Measurements from ENCODE around the gene OR14K1.
"Not testable (repeated sequence)": the region's sequence is repeated elsewhere in the genome, so short reads cannot be mapped to it uniquely, and the experiment has no call there.

OR14K1 gene, protein sequence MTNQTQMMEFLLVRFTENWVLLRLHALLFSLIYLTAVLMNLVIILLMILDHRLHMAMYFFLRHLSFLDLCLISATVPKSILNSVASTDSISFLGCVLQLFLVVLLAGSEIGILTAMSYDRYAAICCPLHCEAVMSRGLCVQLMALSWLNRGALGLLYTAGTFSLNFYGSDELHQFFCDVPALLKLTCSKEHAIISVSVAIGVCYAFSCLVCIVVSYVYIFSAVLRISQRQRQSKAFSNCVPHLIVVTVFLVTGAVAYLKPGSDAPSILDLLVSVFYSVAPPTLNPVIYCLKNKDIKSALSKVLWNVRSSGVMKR

DNA sequence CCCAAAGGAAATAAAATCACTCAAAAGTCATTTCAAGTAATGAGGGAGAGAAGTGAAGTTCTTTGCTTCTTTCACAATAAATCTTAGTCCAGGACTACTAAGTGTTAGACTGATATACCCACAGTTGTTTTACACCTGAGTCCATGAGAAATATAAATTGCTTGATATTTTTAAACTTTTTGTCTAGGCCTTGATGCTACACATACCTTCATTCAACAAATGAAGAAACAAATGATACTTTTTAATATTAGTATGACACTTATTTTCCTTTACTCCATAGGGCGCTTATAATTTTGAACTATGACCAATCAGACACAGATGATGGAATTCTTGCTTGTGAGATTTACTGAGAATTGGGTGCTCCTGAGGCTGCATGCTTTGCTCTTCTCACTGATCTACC, at the start of gene OR14K1:
OR14K1 (plus strand) TSS at position 301 of the 400 bp plus-strand sequence; CDS start at position 301, 0 bp downstream.
- no peaks in the 10 kb centered on the region for H3K36me3 ChIP-seq (ENCODE audit: low read depth)
- H3K4me3 ChIP-seq (ENCODE audit: severe bottlenecking): no peak within 1 kb of the TSS
- TF ChIP-seq, protein P1, sequence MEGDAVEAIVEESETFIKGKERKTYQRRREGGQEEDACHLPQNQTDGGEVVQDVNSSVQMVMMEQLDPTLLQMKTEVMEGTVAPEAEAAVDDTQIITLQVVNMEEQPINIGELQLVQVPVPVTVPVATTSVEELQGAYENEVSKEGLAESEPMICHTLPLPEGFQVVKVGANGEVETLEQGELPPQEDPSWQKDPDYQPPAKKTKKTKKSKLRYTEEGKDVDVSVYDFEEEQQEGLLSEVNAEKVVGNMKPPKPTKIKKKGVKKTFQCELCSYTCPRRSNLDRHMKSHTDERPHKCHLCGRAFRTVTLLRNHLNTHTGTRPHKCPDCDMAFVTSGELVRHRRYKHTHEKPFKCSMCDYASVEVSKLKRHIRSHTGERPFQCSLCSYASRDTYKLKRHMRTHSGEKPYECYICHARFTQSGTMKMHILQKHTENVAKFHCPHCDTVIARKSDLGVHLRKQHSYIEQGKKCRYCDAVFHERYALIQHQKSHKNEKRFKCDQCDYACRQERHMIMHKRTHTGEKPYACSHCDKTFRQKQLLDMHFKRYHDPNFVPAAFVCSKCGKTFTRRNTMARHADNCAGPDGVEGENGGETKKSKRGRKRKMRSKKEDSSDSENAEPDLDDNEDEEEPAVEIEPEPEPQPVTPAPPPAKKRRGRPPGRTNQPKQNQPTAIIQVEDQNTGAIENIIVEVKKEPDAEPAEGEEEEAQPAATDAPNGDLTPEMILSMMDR (IDR thresholded peaks at IDR 0.05; ENCODE audit: poor library complexity, severe bottlenecking): no peak
- no peaks in the 10 kb centered on the region for H3K27me3 ChIP-seq (ENCODE audit: insufficient read depth, poor library complexity, severe bottlenecking)
- H3K4me1 ChIP-seq (ENCODE audit: insufficient read depth, poor library complexity, severe bottlenecking): no peaks in the 10 kb centered on the region
- no peak for ATAC-seq (ENCODE audit: low read depth)
- H3K9me3 ChIP-seq (ENCODE audit: severe bottlenecking): peaks cover 2% of the 10 kb centered on the region
- no peak within 1 kb of the TSS for H3K27ac ChIP-seq (ENCODE audit: poor library complexity, severe bottlenecking)
- DNase-seq (ENCODE audit: low spot score): no peak

DNA sequence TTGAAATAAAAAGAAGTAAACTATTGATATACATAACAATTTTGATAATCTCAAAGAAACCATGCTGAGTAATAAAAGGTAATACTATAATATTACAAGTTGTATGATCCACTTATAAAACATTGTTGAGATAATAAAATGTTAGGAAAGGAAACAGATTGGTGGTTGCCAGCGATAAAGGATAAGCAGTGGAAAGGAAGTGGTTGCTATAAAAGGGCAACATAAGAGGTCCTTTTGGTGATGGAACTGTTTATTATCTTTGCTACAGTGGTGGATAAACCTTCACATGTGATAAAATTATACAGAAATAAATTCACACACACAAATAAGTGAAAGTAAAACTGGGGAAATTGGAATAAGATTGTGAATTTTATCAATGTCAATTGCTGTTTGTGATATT, 37.1 kb upstream of the OR14K1 start:
- H3K27ac ChIP-seq (ENCODE audit: poor library complexity, severe bottlenecking): no peak overlapping the region
- no peak overlapping the region for H3K4me3 ChIP-seq (ENCODE audit: severe bottlenecking)
- H3K4me1 ChIP-seq (ENCODE audit: insufficient read depth, poor library complexity, severe bottlenecking): no peaks in the 10 kb centered on the region
- DNase-seq (ENCODE audit: low spot score): no peak
- no peak for ATAC-seq (ENCODE audit: low read depth)
- TF ChIP-seq, protein P1 (IDR thresholded peaks at IDR 0.05; ENCODE audit: poor library complexity, severe bottlenecking): no peak
- no peaks in the 10 kb centered on the region for H3K27me3 ChIP-seq (ENCODE audit: insufficient read depth, poor library complexity, severe bottlenecking)
- H3K36me3 ChIP-seq (ENCODE audit: low read depth): no peaks in the 10 kb centered on the region
- H3K9me3 ChIP-seq (ENCODE audit: severe bottlenecking): no peaks in the 10 kb centered on the region

DNA sequence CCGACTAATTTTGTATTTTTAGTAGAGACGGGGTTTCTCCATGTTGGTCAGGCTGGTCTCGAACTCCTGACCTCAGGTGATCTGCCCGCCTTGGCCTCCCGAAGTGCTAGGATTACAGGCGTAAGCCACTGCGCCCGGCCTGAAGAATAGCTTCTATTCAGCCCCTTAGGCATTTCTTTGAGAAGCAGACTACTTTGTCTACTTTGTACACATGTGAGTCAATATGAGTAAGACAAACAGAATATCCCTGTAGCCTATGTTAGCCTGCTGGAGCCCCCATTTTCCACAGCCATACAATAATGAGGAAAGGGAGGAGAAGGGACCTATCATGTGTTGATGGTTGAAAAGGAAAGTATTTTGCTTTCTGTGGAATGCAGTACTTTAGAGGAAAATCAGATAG, 27.7 kb upstream of the OR14K1 start:
- not testable (repeated sequence) for H3K9me3 ChIP-seq (ENCODE audit: severe bottlenecking); H3K27ac ChIP-seq (ENCODE audit: poor library complexity, severe bottlenecking); DNase-seq (ENCODE audit: low spot score); H3K4me1 ChIP-seq (ENCODE audit: insufficient read depth, poor library complexity, severe bottlenecking); H3K4me3 ChIP-seq (ENCODE audit: severe bottlenecking); H3K36me3 ChIP-seq (ENCODE audit: low read depth); H3K27me3 ChIP-seq (ENCODE audit: insufficient read depth, poor library complexity, severe bottlenecking); ATAC-seq (ENCODE audit: low read depth)

DNA sequence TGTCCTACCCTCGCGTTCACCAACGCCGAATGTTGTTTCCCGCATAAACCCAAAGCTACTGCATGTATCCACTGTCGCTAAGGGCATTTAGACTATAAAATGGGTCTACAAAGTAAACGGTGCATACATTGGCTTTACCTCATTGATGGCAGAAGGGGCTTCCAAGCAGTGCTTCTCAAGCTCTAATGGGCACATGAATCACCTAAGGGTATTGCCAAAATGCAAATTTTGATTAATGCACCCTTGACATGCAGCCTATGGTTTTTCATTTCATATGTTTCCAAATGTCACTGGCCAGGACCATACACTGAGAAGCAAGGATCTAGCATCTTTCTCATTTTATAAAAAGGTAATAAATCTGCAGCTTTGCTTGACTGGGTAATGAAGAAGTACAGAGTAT, 24.7 kb upstream of the OR14K1 start:
- TF ChIP-seq, protein P1 (IDR thresholded peaks at IDR 0.05; ENCODE audit: poor library complexity, severe bottlenecking): no peak
- Histone ChIP-seq H3K27ac (ENCODE audit: poor library complexity, severe bottlenecking) (no peak overlapping the region), H3K36me3 (ENCODE audit: low read depth) (no peaks in the 10 kb centered on the region), H3K27me3 (ENCODE audit: insufficient read depth, poor library complexity, severe bottlenecking) (no peaks in the 10 kb centered on the region), H3K4me1 (ENCODE audit: insufficient read depth, poor library complexity, severe bottlenecking) (no peaks in the 10 kb centered on the region), H3K4me3 (ENCODE audit: severe bottlenecking) (no peak overlapping the region), H3K9me3 (ENCODE audit: severe bottlenecking) (no peaks in the 10 kb centered on the region)
- ATAC-seq (ENCODE audit: low read depth) (no peak), DNase-seq (ENCODE audit: low spot score) (no peak)

DNA sequence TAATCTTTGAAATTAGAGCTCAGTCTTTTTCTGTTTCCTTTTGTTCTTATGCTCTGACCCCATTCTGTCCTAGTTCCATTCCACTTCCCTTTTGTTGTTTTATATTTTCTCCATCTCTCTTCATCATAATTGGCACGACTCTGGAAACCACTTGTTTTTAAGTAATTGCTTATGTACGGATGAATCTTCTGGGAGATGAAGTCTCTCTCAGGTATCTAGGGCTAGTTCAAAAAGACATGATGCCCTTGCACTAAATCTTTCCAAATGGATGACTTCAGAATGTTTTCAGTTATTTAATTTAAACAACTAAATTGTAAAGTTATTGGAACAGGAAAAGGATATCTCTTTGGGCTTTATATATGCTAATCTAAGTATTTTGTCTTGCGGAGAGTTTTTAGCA, 21.9 kb upstream of the OR14K1 start, which contains the start of gene OR6F1:
OR6F1 (minus strand) TSS at position 101 of the 400 bp plus-strand sequence. CDS start 3,891 bp downstream, outside the sequence.
- no peak for DNase-seq (ENCODE audit: low spot score)
- no peaks in the 10 kb centered on the region for H3K27me3 ChIP-seq (ENCODE audit: insufficient read depth, poor library complexity, severe bottlenecking)
- TF ChIP-seq, protein P1 (IDR thresholded peaks at IDR 0.05; ENCODE audit: poor library complexity, severe bottlenecking): no peak
- H3K36me3 ChIP-seq (ENCODE audit: low read depth): no peaks in the 10 kb centered on the region
- no peaks in the 10 kb centered on the region for H3K9me3 ChIP-seq (ENCODE audit: severe bottlenecking)
- H3K4me3 ChIP-seq (ENCODE audit: severe bottlenecking): no peak within 1 kb of the TSS
- ATAC-seq (ENCODE audit: low read depth): no peak
- H3K4me1 ChIP-seq (ENCODE audit: insufficient read depth, poor library complexity, severe bottlenecking): no peaks in the 10 kb centered on the region
- H3K27ac ChIP-seq (ENCODE audit: poor library complexity, severe bottlenecking): no peak within 1 kb of the TSS
